NCI-H2196 (cell line): ENCODE data around the gene NEDD4L.
A peak's percentile ranks its signal among the peaks of the same experiment; 100 is the strongest.
"Not testable (repeated sequence)": the region's sequence is repeated elsewhere in the genome, so short reads cannot be mapped to it uniquely, and the experiment has no call there.

Source experiments
- DNase-seq: peaks from one replicate; lab custom pipeline; 2025; ENCODE audit not compliant: unreplicated experiment; lab: John Stamatoyannopoulos, UW

Gene NEDD4L

DNA sequence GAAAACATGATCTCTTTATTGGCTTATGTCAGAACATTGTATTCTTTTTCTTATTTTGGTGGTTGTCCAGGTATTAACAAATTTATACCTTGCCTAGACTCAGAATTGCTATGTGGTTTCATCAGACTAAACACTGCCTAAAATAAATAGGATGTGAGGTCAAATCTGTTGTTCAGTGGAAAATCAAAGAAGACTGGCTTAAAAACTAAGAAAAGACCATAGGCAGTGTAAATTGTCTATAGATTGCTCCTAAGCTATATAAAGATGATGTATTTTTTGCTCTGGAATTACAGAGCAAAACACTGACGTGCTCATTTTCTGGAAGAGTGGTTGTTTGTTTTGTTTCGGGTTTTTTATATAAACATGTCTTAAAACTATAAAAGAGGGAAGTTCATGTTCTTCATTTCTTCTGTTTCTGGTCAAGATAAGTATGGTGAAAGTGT, 318.8 kb downstream of the NEDD4L start:
- no peak for DNase-seq

DNA sequence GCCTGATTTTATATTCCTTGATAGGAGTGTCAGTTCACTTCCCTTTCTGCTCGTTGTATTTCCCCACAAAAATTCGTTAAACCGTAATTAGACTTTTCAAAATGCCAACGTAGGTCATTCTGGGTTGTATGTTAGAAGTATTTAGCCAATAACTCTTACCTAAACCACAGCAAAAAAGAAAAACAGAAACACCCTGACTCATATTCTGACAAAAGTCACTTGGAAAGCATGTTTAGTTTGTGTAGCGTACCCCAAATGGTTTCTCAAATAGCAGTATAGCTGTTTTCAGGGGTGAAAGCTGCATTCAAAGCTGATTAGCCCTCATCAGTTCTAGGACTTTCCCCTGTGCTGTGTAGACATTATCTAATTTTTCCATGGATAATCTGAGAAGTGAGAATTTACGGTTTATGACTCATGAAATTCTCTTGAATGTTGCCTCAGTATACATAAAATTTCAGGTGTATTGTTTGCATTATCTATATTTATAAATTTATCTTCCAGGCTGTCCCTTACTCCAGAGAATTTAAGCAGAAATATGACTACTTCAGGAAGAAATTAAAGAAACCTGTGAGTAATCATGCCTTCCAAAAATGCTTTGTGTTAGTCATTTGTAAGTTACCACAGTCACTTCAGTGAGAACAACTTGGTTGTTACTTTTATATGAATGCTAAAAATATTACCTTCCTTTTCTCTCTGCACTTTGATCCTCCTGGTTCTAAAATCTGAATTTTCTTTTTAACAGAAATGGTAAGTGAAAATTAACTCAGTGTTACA, 319.9 kb downstream of the NEDD4L start:
- DNase-seq = no peak

DNA sequence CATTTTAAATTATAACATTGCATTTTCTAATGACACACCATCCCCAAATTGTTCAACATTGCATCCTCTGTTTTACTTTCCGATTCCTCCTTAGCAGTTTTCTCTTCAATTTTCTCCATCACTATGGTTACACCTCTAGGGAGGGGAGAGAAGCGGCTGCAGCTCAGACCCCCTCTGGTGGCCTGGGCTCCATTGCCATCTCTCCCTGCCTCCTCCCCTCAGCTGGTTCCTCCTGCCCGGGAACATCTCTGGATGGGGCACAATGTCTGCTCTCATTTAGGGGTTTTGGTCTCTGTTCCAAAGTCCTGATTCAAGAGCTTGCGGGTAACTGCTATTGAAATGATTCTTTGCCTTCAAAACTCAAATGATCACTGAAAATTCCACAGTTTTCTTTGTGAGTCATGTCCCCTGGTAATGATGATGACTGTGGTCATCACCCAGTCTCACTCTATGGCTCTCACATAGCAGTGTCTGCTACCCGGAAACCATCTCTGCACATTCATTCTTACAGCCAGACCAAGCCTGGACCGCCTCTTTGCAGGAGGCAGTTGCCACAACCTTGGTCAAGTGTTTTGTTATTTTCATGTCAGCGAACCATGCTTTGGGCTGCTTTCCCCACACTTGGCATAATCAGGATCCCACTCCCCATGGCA, 321.0 kb downstream of the NEDD4L start:
- no peak for DNase-seq

GRCh38 chr18:58367425-58368140, 323.6 kb downstream of the NEDD4L start:
- DNase-seq = no peak

- DNase-seq = no peak
Observed at GRCh38 chr18:58369616-58370015, 325.6 kb downstream of the NEDD4L start.

DNA sequence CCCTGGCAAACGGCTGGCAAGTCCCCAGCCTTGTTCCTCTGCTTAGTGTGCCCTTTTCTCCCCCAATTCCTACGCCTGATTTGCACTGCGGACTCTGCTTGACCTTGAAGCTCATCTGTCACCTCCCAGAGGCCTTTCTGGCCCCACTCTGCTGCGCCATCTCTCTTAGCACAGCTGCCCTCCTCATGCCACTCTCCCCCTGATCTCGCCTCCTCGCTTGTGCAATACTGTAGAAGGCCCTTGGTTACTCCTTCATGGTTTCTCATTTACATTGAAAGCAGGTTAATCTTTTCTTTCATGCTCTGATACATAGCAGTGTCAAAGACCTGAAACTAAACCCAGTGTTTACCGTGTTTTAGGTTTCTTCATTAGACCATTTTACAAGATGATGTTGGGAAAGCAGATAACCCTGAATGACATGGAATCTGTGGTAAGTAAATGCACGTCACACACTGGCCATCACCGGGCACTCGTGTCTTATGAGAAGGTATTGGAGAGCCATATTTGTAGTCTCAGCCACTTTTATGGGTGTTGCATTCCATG, 326.1 kb downstream of the NEDD4L start:
- DNase-seq = no peak

- no peak for DNase-seq
Observed at GRCh38 chr18:58370612-58371011, 326.6 kb downstream of the NEDD4L start.

GRCh38 chr18:58373481-58373880, 329.5 kb downstream of the NEDD4L start:
- peak; percentile 21 for DNase-seq

- no peak for DNase-seq
Observed at GRCh38 chr18:58375051-58375450, 331.0 kb downstream of the NEDD4L start.

DNA sequence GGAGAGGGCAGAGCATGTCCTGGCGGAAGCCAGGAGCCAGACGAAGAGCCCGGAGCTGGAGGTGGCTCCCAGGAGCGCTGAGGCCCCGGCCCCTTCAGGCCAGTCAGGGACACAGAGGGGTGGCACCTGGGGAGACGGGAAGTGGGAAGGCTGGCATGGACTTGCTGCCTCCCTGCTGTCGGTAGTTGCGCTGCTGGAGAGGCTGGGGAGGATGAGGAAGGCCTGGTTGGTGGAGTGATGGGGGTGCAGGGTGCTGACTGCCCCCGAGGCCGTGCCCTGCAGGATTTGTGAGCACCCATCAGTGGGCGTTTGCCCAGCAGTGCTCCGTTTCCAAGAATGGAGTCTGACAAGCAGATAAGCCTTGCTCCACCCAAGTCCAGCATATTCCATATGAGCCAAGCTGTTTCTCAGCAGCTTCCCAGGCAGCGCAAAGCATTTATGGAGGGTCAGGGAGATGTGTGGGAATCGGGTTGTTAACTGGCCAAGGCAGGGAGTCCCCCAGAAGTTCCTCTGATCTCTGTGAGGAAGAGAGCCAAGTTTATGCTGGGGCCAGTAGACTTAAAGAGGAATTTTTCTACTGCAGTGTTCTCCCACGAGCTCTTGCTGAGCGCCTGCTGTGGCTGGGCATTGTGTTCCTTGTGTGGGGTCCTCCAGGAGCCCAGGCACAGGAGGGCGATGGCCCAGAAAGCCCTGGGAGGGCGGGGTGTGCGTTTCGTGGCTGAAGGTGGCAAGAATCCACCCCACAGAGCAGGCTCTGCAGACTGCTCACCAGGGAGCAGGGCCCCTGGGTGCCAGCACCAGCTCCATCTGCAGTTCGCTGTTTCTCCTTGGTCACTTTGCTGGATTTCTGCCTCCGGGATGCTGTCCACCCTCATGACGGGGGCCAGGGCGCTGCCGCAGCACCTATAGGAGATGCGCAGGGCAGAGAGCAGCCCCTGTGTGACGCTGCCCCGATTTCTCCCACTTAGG, 334.7 kb downstream of the NEDD4L start:
- DNase-seq = no peak

DNA sequence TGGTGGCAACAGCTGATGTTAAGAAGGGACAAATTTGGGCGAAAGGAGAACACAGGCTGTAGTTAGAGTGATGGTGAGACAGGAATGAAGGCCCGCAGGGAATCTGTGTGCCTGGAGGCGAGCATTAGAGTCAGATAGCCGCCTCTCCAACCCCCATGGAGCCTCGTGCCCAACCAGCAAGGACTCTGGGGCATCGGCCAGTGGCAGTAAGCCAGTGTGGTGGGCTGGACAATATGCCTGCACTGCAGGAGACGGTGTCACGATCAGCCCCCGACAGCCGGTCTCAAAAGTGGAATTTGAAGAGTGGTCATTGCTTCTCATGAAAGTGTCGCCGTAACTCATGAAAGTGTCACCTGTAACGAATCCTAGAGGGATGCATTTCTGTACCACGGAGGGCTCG, 335.4 kb downstream of the NEDD4L start:
- no peak for DNase-seq

- DNase-seq = not testable (repeated sequence)
Observed at GRCh38 chr18:58380113-58380512, 336.1 kb downstream of the NEDD4L start.

DNA sequence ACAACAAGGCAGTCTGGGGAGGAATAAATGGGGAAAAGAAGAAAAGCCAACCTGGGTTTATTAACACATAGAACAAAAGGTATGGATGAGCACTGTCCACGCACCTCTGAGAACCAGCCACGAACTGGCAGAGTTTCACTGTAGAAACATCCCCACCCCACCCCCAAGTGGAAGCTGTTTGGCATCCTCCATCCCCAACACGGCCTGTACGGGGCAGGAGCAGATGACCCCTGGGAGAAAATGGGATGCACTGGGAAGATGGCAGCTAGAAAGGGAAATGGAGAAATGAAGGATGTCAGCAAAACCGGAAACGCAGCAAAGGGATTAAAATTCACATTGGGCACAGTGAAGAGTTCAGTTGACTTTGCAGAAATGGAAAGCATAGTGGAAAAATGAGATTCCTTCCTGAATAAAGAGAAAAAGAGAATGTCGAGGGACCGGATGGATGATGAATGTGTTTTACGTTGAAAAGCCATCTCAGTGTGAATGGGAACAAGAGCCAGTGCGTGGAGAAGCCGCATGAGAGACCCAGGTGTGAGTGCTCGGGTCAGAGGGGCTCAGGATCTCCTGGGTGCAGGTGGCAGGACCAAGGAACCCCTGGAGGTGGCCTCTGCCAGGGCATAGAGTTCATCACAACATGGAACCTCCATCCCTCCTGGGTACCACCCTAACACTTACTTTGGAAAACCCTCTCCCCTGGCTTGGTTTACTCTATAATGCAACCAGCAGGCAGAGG, 337.8 kb downstream of the NEDD4L start:
- no peak for DNase-seq

- DNase-seq = no peak
Observed at GRCh38 chr18:58382446-58382845, 338.4 kb downstream of the NEDD4L start.

GRCh38 chr18:58385472-58385871, 341.4 kb downstream of the NEDD4L start:
- DNase-seq = no peak

- DNase-seq = no peak
Observed at GRCh38 chr18:58386780-58387179, 342.8 kb downstream of the NEDD4L start.

DNA sequence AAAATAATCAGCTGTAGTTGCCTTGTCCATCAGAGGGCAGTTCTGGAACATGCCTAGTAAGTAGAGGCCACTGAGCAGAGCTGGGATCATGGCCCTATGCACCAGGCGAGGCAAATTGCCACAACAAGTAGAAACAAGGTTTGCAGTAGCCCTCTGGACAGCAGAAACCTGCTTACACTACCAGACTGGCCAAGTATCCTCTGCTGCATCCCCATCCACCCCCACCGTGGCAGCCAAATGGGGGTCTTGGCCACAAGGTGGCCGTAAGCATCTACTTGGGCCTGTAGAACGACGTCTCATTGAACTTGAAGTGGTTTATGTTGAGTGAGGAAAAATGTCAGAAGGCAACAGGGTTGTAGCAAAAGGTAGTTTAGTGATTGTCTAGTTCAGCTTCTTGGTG, 343.7 kb downstream of the NEDD4L start:
- no peak for DNase-seq

GRCh38 chr18:58388736-58389135, 344.7 kb downstream of the NEDD4L start:
- DNase-seq = no peak

GRCh38 chr18:58389745-58390144, 345.7 kb downstream of the NEDD4L start:
- no peak for DNase-seq

DNA sequence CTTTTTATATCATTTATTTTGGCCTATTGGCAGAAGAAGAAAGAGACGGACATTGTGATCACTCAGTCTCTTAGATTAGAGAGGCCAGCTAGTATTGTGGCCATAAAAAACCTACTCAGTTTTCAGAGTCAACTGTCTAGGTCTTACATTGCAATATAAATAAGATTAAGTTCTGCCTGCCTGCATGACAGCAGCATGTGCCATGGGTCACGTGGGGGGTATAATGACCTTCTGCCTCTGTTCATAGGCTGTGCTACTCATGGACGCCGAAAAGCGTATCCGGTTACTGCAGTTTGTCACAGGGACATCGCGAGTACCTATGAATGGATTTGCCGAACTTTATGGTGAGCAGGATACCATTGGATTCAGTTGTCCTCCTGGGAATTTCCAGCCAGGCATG, 346.4 kb downstream of the NEDD4L start:
- no peak for DNase-seq
